Amygdala (tissue), 56 donors: ENCODE data around the gene WFDC5.
"Not testable (repeated sequence)": the region's sequence is repeated elsewhere in the genome, so short reads cannot be mapped to it uniquely, and the experiment has no call there.

ENCODE experiments used
- DNase-seq, 56 donors: peaks; one replicate each; lab custom pipeline; 2025; lab: John Stamatoyannopoulos, UW

Gene WFDC5

DNA sequence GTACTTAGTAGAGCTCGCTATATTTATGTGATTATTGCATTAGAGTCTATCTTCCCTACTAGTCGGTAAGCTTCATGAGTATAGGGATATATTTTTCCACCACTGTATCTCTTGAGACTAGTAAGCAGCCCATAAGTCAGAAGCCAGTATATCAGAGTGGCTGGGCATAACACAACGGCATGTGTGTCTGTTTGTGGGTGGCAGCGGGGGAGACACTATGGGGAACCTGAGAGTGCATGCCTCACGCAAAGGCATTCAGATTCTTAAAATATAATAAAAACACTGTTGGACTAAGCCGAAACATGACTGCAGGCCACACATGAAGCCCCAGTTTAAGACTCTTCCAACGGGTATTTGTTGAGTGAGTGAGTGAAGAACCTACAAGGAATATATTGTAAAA, 22.1 kb downstream of the WFDC5 start:
- DNase-seq, result no peak

DNA sequence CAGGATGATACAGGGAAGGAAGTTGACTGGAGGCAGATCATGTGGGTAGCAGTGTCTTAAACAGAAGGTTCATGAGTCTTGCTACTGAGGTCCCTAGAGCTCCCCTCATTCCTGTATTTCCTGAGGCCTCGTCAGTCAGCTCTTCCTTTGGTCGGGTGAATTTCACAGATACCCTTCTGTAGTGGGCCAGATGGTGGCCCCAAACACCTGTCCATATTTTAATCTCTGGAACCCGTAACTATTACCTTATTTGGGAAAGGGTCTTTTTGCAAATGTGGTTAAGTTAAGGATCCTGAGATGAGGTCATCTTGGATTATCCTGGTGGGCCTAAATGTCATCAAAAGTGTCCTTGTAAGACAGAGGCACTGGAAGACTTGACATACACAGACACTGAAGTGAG, 23.6 kb downstream of the WFDC5 start:
- DNase-seq, result no peak

DNA sequence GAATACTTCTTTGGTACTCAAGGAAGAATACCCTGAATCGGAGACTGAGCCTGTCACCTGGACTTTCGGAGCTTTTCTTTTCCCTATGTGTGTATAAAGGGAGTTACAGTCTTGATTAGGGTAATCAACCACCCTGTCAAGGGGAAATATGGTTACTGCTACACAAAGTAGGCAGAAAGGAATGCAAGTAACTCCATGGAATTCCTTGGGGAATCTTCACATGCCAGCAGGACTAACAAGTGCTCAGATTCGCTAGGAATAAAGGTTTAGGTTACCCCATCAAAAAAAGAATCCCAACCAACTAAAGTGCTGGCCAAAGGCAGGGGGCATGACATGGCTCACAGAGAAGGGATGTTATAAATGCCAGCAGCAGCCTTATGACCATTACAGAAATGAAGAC, 24.5 kb downstream of the WFDC5 start:
- DNase-seq, result no peak

DNA sequence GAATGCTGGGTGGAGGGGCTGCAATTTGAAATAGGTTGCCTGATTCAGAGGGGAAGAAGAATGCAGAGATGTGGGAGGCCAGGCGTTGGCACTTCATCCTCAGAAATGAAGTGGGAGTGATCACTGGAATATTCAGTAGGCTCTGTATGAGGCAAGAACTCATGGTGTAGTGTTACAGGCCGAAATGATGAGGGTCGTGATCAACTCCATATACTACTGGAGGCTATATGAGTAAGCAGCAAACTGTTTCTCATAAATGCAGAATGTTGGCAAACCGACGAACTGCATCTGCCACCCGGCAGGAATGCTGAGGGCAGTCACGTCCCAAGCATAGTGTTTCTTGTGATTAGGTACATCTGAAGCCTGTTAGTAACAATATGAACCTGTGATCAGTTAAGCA, 26.7 kb downstream of the WFDC5 start:
- no peak for DNase-seq

DNA sequence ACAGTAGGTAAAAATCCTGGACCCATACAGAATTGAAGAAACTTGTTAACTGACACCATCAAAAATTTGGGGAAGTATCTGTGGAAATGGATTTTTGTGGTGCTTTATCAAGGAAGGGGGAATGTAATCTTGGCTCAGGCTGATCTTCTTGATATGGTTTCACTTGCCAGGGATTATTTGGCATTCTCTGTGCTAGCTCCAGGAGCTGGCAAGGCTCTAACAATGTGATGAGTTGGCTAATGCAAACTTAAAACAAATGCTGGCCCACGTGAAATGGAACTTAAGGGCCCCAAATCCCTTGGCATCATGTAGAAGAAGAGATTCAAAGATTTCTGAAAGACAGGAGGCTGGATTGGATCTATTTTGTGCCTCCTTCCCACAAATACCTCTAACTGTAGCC, 27.2 kb downstream of the WFDC5 start:
- DNase-seq, result no peak

DNA sequence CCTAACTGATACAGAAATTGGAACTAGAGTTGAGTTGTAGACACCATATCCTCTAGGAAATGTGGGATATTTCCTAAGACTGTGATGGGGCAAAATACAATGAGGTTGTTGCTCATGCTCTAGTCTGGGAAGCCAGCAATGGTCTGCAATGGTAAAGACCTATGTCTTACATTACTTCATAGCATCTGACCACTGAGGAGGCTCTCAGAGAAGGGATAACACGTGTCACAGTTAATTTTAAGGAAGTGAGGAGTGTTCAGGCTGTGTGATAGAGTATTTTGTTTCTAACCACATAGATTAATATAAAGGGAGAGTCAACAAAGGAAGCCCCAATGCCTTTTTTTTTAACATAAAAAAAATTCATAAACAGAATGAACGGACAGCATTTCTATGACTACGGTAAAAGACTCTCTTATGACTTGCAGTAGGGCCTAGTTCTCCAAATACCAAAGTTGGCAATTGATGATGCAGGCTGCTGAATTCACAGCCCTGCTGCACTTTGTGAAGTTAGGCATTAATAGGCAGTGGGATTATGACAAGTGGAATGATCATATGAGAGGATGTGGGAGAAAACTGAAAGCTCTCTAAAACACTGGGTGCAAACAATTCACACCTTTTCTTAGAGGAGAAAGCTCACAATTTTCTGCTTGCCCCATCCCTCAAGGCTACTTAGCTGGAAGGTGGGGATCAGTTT, 27.7 kb downstream of the WFDC5 start:
- no peak for DNase-seq

DNA sequence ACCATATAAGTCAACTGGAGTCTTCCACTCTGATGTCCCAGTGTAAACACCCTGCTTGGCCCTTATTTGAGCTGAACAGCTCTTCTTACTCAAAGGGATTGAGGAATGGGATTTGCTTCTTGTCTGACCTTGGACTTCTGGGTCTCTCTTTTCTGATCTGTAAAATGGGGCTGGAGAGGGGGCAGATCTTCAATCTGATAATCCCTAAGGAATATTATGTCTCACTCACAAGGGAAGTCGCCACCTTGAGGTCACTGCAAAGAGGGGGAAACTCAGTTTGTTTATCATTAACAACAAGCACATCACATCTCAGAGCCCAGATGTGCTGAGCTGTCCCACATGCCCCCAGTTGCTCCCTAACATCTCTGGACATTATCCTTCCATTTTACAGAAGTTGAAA, 29.1 kb downstream of the WFDC5 start:
- DNase-seq, result no peak

DNA sequence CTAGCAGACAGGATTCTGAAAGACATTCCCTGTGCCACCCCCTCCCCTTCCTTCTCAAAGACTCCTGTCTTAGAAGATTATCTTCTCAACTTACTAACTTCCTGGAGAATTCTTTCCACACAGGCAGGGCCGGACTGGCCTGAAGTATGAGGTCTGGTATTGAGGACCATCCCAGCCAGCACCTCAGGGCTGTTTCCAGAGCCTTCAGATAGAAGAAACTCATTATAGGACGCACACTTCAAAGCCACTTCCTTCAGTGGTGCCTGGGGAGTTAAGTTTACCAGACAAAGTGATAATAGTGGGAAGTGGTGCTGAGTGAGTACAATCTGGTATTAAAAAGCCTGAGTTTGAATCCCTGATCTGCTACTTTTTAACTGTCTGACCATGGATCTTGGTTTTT, 29.7 kb downstream of the WFDC5 start:
- no peak for DNase-seq

DNA sequence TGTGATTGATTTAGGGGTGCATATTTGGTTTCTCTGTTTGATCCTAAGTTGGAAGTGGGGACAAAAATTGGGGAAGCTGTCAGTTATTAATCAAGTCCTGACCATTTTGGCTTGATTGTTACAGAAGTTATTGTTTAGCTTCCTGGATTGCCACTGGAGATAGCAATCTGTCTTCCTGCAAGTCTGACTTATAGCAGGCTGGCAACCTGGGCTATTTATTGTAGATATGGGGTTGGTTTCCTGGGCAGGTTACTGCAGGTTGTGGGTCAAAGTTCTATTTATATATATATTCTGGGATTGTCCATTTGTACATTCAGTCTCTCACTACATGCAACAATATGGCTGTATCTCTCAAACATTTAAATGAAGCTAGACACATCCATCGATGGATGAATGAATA, 31.8 kb downstream of the WFDC5 start:
- DNase-seq, result no peak

DNA sequence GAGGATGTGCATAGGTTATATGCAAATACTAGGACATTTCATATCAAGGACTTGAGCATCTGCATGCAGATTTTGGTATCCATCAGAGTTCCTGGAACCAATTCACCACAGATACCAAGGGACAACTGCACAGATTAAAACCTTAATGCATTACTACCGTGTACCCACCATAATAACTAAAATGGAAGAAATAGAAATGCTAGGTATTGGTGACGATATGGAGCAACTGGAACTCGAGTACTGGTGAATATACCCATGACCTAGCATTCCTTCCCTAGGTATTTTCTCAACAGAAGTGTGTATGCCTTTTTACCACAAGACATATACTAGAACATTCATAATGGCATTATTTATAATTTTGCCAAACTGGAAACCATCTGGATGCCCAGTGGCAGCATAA, 32.5 kb downstream of the WFDC5 start:
- no peak for DNase-seq

DNA sequence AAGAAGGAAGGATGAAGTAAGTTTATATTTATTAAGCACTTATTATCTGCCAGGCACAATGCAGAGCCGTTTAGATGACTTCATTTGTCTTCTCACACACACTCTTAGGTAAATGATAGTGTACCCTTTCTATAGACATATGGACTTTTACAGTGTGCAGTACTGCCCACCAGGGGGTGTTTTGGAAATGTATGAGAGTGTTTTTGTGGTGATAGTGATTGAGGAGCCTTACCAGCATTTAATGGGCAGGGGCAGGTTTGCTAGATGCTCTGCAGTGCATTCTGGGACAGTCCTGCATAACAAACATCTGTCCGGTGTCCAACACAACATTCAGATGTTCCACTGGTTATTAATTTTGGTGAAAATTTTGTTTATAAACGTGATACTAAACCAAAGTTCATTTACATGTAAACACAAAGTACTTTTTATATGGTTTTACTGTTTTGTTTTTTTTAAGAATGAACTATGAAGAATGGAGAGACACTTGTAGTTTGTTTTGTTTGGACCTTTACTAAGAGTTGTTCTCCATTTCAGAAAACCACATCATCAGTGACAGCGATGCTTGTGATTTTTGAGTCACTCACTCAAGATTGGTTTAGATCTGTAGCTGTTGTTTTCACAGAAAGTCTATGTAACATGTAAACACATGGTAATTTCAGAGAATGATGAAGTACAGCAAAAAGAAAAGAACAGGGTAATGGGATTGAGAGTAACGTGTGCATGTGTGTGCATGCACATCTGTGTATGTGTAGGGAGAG, 33.9 kb downstream of the WFDC5 start:
- no peak for DNase-seq

DNA sequence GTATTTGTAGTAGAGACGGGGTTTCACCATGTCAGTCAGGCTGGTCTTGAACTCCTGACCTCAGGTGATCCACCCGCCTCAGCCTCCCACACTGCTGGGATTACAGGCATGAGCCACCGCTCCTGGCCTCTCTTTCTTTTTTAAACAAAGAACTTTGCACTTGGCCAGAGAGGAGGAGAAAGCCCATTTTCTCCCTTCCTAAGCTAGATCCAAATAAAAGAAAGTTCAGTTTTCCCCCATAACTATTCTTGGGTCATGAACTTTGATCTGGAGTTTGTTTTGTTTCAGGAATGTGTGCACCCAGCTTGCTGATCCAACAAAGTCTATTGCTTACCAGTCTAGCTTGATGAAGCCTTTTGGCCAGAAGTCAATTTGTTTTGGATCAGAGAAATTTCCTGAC, 37.4 kb downstream of the WFDC5 start:
- no peak for DNase-seq

DNA sequence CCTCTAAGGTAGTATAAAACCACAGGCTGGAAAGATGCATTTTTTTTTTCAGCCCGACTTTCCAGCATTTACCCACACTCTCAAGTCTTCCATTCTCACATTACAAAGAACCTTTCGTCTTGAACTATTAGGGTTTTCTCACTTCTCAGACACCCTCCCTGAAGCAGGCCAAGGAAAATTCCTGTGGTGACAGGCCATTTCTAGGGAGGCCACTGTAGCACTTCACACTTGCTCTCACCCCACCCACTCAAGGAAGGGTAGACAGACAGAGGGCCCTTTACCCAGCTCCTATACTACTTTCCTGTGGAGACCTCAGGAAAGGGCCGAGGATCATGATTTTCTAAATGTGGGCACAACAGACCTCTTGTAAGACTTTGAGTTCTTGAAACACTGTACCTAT, 41.8 kb downstream of the WFDC5 start:
- DNase-seq, result no peak

DNA sequence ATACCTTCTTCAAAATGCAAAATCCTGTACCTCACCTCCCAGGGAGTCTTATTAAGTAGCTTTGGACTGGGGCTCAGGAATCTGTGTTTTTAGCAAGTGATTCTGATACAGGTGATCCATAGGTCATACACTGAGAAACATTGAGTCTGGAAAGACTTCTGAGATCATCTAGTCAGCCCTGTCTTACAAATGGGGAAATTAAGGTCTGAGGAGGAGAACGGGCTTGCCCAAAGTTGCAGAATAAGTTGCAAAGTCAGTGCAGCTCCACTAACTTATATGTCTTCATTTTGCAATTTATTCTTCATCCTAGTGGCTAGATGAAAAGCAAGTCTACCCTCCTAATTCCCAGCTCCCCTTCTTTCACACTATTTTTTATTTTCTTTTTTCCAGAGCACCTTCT, 42.9 kb downstream of the WFDC5 start:
- DNase-seq, result no peak

DNA sequence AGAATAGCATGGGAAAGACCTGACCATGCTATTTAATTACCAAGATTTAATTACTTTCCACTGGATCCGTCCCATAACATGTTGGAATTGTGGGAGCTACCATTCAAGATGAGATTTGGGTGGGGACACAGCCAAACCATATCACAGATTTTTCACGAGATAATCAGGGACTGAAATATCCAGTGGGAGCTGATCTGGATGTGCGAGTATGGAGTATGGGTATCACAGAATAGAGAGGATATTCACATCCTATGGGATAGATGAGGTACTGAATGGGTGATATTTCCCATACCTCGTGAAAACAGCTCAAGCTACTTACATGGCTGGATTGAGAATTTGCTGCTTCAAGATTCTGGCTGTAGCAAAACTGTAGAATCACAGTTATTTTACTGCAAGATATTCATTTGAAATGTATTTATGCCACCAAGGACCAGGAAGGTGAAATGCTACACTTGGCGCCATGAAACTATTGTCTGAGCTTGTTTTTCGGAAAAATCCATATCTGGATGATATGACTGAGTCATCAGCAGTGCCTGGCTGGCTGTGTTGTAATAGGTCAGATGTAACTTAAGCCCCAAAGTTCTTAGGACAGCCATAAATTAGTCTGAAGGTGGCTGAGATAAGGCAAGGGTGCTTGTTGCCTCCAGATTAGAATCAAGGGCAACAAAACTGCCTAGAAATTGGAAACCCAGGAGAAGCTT, 43.9 kb downstream of the WFDC5 start:
- no peak for DNase-seq

DNA sequence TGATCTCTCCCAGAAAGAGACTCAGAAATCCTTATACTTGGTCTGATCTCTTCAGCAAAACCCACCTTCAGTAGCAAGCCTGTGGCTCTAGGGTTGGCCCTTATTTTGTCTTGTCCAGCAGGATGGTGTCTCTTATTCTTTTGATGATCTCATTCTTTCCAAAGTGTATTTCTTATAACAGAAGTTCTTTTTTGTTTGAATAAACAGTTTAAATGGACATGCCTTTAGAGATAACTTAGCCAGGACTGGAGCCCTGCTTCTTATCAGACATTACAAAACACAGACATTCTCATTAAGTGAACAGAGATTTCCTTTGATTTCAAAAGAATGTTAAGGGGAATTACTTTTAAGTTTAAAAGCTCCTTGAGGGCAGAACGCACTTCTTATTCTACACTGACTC, 45.7 kb downstream of the WFDC5 start:
- DNase-seq, result no peak

DNA sequence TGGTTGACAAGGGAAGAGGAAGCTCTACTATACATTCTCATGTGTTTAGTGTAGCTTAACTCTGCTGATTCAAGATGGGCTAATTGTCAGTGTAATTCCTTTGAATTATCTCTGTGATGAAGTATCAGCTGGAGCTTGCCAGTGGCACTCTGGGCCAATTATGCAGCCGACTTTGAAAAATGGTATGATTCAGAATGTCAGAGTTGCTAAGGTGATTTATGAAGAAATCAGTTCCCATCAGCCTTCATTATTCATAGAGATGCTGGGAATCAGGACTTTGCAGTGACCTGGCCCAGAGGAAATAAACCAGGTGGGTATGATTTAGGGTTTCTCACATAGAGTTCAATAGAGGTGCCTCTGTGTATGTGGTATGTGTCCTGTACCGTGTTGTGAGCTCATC, 47.4 kb downstream of the WFDC5 start:
- DNase-seq, result no peak

DNA sequence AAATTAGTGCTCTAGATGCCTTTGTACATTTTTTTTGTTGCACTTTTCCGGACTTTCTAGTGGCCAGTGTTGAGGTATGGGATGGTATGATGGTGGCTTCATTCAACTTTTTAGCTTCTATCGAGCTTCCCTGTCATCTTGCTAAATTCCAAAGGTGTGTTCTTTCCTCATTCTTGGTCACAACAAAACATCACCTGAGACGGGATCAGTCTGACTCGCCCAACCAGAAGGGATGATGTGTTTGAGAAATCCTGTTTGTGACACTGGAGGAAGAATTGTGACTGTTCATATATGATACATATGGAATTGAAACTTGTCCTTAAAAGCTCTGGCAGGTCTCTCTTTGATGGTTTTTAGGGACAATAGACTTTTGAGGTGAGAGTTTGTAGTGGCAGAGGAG, 47.9 kb downstream of the WFDC5 start:
- no peak for DNase-seq

DNA sequence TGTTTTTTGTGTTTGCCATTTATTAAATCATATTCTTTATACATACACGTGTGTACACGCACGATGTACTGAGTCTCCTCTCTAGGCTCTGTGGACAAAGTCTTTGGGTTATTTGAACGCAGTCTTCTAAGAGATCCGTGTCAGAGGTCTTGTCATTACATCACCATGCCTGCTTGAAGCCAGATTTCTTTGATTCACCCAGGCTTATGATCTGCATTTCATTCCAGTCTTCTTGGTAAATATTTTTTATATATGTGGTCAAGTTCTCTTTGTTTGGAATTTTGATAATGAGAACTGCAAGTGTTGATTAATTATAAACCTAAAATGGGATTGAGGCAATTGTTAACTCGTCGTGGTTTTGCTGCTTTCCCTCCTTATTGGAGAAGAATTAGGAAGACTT, 48.6 kb downstream of the WFDC5 start:
- no peak for DNase-seq

DNA sequence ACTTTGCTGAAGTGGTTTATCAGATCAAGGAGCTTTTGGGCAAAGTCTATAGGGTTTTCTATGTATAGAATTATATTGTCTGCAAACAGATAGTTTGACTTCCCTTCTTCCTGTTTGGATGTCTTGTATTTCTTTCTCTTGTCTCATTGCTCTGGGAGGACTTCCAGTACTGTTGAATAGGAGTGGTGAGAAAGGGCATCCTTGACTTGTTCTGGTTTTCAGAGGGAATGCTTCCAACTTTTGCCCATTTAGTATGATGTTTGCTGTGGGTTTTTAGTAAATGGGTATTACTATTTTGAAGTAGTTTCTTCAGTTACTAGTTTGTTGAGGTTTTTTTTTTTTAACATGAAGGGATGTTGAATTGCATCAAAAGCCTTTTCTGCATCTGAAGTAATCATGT, 50.2 kb downstream of the WFDC5 start:
- DNase-seq, result no peak

DNA sequence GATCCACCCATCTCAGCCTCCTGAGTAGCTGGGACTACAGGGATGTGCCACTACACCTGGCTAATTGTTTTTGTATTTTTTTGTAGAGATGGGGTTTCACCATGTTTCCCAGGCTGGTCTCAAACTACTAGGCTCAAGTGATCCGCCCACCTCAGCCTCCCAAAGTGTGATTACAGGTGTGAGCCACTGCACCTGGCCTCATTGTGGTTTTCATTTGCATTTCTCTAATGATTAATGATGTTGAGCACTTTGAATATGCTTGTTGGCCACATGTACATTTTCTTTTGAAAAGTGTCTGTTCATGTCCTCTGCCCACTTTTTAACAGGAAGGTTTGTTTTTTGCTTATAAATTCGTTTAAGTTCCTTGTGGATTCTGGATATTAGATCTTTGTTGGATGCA, 51.9 kb downstream of the WFDC5 start:
- not testable (repeated sequence) for DNase-seq

DNA sequence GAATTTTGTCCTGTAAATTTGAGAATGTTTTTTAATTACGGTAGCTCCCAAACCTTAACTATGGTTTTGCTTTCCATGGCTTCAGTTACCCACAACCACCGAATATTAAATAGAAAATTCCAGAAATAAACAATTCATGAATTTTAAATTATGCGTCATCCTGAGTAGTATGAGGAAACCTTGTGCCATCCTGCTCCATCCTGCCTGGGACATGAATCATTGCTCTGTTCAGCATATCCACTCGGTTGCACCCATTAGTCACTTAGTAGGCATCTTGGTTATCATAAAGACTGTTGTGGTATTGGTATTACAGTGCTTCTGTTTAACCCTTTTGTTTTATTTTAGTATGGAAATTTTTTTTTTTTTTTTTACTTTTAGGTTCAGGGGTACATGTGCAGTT, 53.7 kb downstream of the WFDC5 start:
- peak in 1 of 56 donors; percentile 32 for DNase-seq
